ENCODE measurements around the gene RBMS1.

The RBMS1 gene

GRCh38 chr2:160229591-160229990 lies 264.0 kb downstream of the RBMS1 start:
- FAIRE-seq (no peak), DNase-seq (ENCODE audit: low spot score) (no peak)

DNA sequence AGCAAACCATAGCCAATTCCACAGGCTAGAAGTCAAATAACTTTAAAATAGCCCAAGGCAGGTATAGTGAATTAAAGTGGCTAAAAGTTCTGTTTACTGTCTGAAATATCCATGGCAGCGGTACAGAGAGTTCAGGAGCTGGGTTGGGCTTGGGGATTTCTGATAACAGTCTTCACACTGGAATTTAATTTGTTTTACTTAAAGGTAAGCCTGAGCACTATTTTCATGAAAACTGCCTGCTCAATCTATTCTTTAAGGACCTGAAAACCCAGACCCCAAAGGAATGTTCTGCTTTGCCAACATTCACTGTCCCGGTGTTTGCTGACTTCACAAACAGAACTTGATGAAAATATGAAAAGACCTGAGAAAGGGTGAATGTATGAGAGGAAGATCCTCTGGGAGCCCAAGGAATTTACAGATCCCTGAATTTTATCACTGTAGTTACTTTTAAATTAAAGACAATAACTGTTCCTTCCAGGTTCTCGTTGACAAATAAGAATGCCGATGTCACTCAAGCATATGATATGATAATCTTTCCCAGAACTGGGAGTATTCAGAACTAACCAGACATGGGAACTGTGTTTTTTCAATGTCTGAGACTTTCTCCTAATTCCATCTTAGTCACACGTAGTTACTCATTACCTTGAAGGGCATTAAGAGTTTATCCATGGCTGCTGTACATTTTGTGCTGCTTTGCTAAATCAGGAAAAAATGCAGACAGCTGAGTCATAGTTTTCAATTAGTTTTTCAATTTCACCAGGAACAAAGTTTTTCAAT lies 265.3 kb downstream of the RBMS1 start:
- FAIRE-seq (no peak), DNase-seq (ENCODE audit: low spot score) (no peak)

DNA sequence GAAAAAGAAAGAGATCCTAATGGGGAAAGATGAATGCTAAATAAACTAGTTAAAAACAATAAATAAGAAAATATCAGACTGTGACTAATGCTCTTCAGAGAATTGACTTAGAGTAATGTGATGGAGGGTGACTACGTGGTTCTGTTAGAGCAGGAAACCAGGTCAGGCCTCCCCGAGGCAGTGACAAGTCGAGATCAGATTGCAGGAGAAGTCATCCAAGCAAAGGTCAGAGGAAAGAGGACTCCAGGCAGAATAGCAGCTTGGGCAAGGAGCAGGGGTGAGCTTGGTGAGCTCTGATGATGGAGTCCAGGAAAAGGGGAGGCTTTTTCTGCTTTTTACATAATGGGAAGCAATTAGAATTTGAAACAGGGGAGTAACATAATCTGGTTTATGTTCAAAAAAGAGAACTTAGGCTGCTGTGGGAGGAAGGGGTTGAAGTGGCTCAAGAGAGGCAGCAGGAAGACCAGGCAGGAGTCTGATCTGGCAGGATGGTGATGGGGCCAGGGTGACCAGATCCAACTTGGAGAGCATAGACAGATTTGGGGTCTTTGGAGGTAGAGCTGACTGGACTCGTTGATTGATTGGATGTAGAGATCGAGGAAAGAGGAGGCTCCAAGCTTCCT lies 266.2 kb downstream of the RBMS1 start:
- FAIRE-seq = no peak
- DNase-seq (ENCODE audit: low spot score) = no peak

- no peak for FAIRE-seq
- DNase-seq (ENCODE audit: low spot score) = no peak
Observed at GRCh38 chr2:160226367-160226766, 267.2 kb downstream of the RBMS1 start.

- FAIRE-seq (no peak), DNase-seq (ENCODE audit: low spot score) (no peak)
Observed at GRCh38 chr2:160225722-160226121, 267.9 kb downstream of the RBMS1 start.

DNA sequence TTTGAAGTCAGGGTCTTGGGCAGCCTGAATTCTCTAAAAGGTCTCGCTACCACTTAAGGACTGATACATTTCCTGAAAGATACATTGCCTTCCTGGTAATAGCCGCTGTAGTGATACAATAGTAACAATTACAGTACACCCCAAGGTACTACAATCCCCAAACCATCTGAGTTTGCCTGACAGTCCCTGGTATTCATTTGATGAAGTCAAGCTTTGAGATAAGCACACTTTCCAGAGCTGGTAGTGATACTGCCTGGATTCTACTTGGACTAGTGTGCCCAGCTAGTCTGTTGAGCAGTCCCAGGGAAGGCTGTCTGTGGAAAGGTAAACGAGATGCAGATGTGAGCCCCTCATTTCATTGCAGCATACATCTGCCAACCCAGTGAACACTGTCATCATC lies 269.1 kb downstream of the RBMS1 start:
- FAIRE-seq (no peak), DNase-seq (ENCODE audit: low spot score) (no peak)

- FAIRE-seq = no peak
- DNase-seq (ENCODE audit: low spot score) = peak; percentile 89
Observed at GRCh38 chr2:160224060-160224459, 269.5 kb downstream of the RBMS1 start.

DNA sequence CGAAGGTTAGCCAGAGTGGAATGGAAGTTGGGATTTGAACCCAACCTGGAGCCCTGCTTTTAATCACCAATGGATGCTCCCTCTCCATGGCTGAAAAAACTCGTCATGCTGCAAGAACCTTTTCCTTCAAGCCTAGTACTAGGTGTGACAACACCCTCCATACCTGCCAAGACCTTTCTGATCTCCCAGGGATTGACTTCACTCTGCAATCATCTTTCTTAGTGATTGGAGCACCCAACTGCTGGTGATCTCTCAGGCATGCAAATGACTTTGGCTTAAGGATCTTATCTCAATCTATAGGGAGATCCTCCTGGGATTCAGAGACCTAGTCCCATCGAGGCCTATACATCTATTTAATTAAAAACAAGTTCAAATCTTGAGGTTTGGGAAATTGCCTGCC lies 270.0 kb downstream of the RBMS1 start:
- DNase-seq (ENCODE audit: low spot score) (no peak), FAIRE-seq (no peak)

- DNase-seq (ENCODE audit: low spot score) (no peak), FAIRE-seq (no peak)
Observed at GRCh38 chr2:160222546-160223283, 270.9 kb downstream of the RBMS1 start.
